Measurements from ENCODE around the gene HYLS1.

Gene HYLS1

DNA sequence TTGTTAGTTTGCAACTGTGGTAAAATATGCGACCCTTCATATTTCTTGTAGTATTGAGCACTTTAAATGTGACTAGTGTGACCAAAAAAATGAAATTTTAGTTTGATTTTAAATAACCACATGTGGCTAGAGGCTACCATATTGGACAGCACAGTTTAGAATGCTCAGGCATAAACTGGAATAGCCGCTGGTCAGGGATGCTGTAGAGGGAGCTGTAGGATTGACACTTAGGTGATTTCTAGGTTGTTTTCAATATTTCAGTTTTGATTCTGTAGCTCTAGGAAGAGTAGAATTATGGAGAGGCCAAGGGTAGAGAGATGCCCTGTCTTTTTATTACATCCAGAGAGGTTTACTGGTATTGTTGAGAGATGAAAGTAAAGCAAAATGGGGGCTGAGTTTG is 47.6 kb downstream of the HYLS1 start:
- no peak for DNase-seq

- peak; percentile 85 for DNase-seq
These were observed 48.2 kb downstream of the HYLS1 start for GRCh38 chr11:125935618-125936199.

GRCh38 chr11:125938418-125938817 is 51.0 kb downstream of the HYLS1 start:
- DNase-seq, result no peak

GRCh38 chr11:125939081-125939521 is 51.6 kb downstream of the HYLS1 start:
- peak; percentile 84 for DNase-seq

GRCh38 chr11:125940145-125940544 is 52.7 kb downstream of the HYLS1 start:
- DNase-seq, result no peak

GRCh38 chr11:125941267-125941618 is 53.8 kb downstream of the HYLS1 start:
- peak; percentile 52 for DNase-seq

DNA sequence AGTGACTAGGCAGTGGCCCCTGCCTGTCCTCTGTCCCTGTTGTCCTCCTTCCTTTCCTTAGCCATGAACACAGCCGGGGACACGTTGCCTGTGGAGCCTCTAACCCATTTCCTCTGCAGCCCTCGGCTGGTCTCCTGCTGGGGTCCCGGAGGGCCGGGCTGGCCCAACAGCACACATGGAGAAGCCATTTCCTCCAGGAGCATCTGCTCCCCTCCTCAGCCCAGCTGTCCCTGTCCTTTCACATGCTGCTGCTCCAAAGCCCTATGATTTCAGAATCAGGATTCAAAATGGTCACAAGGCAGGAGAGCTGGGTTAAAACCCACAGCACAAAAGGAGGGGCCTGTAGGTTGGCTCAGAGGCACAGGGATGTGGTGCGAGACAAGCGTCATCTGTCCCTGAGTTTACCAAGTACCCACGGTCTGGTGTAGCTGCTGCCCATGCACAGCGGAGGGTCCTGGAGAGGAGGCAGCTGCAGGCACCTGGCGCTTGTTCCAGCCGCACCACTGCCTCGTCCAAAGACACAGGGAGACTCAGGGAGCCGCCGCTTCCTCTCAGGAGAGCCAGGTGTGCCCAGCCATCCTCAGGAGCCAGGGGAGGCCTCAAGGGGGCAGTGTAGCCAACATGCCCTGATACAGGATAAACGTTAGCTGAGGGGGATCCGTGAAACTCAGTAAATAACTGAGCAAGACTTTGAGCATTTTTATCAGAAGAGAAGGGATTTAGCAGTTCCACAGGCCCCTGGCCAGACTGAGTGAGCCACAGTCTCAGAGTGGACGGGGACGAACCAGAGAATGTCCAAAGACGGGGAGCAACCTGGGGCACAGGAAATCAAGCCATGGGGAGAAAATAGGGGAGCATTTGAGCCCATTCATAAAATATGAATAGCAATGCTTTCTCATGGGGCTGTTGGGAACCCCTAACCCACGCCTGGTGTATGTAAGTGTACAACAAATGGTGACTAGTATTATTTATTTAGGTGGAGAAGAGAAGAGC is 54.4 kb downstream of the HYLS1 start:
- peak; percentile 83 for DNase-seq

DNA sequence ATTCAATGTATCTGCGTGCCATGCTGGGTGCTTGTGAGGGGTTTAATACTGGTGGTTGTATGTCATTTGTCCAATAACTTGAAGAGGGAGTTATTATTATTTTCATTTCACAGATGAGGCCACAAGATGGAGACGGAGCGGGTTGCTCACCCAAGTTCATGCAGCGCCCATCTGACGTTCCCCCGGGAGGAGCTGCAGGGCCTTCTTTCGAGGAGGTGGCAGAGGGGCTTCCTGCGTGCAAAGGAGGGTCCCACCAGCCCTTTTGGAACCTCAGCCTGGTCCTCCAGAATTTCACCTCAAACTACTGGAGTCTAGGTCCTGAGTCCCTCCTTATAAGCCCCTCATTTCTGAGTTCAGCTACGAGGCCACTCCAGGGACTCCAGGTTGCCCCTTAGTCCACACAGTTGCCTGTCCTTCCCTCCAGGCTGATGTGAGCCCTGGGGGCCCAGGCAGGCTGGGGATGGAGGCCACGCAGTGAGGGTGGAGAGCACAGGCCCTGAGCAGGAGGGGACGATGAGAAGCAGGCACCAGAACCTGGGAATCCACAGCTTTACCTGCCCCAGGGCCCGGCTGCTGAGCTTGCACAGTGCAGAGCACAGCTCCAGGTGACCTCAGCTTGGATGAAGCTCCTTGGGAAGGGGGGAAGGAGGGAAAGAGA is 55.4 kb downstream of the HYLS1 start:
- DNase-seq, result no peak

DNA sequence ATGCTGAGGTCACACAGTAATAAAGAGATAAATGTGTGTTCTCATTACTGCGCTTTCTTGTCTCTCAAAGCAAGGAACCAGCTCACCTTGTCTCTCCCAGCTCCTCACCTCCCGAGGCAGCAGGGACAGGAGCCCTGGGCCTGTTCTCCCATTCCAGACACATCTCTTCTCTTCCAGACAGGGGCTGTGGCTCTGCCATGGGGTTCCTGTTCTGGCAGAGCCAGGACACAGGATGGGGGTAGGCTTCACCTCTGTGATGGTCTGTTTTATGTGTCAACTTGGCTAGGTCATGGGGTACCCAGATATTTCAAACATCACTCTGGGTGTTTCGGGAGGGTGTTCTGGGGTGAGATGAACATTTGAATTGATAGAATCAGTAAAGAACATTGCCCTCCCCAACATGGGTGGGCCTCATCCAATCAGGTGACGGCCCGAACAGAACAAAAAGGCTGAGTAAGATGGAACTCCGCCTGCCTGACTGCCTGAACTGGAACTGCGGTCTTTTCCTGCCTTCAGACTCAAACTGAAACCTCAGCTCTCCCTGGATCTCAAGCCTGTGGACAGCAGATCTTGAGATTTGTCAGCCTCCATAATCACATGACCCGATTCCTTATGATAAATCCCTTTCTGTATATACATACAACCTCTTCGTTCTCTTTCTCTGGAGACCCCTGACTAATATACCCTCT is 56.3 kb downstream of the HYLS1 start:
- no peak for DNase-seq

DNA sequence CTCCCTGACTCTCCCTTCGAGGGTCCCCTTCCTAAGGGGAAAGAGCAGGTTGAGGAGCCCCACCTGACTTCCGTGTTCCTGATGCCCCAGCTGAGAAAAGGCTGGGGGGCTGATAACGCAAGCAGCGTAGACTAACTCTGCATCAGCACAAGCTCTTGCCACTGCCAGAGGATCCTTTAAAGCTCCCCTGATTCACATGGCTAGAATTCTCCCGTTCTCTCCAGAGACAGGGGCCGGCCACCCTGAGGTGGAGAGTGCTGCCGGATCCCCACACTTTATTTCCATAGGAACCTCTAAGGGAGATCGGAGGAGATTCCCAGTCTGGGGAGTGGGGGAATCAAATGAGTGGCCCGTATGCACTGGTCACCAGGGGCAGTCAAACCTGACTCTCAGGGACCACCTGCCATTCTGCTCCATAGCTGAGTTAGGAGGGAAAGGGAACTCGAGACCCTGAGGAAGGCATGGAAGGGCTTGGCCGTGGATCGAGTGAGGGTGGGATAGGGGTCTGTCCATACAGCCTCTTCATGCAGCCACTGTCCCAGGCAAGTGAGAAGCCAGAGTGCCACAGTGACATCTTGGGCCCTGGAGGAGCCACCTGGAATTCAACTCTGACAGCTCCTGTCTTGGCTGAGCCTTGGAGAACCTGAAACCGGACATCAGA is 57.0 kb downstream of the HYLS1 start:
- DNase-seq, result no peak

- no peak for DNase-seq
These were observed 57.7 kb downstream of the HYLS1 start for GRCh38 chr11:125945011-125945796.

DNA sequence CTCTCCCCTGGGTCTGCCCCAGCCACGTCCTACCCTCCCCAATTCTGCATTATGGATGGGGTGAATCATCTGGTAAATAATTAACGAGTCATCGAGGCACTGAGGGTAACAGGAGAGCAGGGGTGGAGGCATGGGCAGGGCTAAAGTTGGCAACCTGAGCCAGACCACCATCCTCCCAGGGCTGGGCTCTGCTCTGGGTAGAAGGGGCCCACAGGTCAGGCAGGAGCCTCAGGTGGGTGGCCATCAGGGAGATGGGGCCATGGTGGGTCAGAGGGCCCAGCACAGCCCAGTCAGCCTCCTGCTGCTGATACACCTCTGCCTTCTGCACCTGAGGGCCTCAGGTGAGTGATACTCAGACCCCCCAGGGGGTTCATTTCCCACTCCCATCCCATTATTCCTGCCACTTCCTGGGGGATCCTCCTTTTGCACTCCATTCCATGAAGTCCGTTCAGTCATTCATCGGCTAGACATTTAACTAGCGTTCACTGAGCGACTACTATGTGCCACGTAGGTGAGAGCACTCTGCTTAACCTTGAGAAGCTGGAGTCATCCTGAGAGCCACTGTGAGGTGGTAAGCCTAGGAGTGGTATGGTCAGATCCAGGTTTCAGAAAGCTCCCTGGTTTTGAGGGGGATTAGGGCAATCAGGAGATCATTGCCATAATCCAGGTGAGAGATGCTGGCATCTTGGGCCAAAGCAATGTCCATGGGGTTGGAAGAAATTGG is 58.5 kb downstream of the HYLS1 start, which contains the start of gene VSIG10L2:
TSS of gene VSIG10L2 (plus strand) at position 248 of the 724 bp plus-strand sequence. CDS start at position 260, 12 bp downstream.
- peak; percentile 15 for DNase-seq

DNA sequence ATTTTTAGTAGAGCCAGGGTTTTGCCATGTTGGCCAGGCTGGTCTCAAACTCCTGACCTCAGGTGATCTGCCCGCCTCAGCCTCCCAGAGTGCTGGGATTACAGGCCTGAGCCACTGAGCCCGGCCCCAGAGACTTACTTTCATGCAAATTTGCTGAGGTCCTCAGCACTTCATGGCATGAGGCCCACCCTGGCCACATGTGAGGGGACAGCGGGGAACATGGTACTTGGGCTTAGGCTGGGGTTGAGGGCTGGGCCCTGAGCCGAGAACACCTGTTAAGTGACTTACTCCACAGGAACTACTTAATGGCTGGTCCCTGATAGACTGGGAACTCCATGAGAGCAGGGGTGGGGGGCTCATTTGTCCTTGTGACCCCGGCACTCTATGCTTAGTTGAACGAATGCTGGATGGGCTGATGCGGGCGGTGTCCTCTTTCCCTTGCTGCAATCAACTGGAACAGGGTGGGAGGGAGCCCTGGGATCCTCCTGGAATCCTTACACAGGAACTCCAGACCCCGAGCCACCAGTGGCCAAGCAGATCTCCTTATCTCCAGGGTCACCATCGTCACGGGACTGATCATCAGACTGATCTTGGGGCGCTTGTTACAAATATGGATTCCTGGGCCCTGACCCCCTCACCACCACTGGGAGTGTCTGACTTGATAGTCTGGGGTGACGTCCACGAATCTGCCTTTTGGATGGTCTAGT is 59.4 kb downstream of the HYLS1 start:
- peak; percentile 13 for DNase-seq

DNA sequence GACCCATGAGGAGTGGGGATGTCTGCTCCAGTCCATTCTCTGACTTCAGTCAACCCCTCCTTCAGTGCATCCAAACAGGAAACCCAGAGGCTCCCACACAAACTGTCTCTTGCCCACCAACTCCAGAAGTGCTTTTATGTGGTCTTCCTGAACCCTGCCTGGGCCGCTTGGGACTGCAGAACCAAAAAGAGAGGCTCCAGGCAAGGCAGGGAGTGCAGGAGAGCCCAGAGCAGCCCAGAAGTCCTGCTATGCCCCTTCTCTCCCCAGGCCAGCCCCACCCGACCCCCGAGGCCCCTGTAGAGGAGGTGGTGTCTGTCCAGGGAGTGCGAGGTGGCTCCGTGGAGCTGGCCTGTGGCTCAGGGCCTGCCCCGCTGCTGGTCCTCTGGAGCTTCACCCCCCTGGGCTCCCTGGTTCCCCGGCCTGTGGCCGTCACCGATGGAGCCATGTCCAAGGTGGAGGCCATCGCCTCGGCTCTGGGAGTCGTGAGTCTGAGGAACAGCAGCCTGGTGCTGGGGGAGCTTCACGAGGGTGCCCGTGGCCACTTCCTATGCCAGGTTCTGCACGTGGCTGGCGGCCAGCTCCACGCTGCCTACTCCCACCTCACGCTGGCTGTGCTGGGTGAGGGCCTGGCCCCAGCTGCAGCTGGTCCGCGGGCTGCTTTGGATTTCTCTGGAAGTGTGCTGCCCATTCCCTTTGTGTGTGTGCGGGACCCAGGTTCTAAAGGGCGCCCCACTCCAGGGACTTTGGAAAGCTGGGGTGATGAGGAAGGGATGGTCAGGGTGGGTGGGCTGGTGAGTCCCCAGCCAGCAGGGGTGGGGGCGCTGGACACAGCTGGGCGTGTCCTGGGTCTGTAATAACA is 60.2 kb downstream of the HYLS1 start:
- peak; percentile 16 for DNase-seq

DNA sequence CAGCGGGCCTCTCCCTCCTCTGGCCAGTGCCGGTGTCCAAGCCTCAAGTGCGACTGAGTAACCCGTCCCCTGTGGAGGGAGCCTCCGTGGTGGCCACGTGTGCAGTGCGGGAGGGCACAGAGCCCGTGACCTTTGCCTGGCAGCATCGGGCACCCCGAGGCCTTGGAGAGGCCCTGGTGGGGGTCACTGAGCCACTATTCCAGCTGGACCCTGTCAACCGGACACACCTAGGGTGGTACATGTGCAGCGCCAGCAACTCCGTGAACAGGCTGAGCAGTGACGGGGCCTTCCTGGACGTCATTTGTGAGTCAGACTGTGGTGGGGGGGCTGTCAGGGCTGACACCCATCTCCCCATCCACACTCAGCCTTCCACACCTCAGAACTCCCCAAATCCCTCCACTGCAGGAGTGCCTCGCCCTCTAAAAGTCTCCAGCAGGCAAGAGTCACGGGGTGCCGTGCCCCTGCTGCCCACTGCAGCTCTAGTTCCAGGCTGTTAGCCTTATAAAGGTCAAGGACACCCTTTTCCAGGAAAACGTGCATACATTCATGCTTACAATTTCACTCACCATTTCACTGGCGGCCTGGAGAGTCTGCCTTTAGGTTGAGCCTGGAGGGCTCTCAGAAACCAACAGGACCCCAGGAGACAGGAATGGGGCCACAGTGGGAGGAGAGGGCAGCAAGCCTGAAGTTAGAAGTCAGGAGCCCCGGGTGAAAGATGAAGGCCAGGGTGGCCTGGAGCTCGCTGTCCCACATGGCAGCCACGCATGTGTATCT is 61.0 kb downstream of the HYLS1 start:
- DNase-seq, result no peak

- peak; percentile 9 for DNase-seq
These were observed 62.1 kb downstream of the HYLS1 start for GRCh38 chr11:125949271-125950177.

DNA sequence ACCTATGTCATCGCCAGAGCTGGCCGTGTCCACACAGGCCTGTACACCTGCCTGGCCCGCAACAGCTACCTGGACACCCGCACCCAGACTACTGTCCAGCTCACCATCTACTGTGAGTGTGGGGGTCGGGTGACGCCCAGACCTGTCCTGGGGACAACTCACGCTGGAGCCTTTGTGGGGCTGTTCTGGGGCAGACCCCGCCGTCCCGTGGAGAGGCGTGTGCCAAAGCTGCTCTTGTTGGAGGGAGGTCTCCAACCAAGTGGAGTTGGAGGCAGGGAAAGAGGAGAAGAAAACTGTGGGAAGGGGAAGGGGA is 62.7 kb downstream of the HYLS1 start:
- DNase-seq, result peak; percentile 18
